OCI-LY1 (cell line): ENCODE data around the gene RNASE8.

Experiments used
- H2AFZ ChIP-seq: fragments of 200-600 bp; sonication (generic), shearing (Covaris generic); 2 replicates; pipeline ENCODE4 v1.6.0; 2014; ENCODE audit warnings: antibody characterized with exemption, mild to moderate bottlenecking, low read length
- H3F3A ChIP-seq: fragments of 200-600 bp; sonication (generic), shearing (Covaris generic); 2 replicates; pipeline ENCODE4 v1.6.0; 2014; ENCODE audit warnings: mild to moderate bottlenecking, antibody characterized with exemption, low read length, moderate library complexity; ENCODE audit not compliant: insufficient read depth
- H3K27ac ChIP-seq: fragments of 200-600 bp; sonication (generic); 2 replicates; pipeline ENCODE4 v1.5.1; 2014; ENCODE audit warnings: low read length, mixed run types, mild to moderate bottlenecking, low read depth; ENCODE audit not compliant: poor library complexity, severe bottlenecking
- H3K27me3 ChIP-seq: fragments of 200-600 bp; sonication (generic); 2 replicates; pipeline ENCODE4 v1.6.0; 2014; ENCODE audit warnings: antibody characterized with exemption, mild to moderate bottlenecking, low read length, moderate library complexity; ENCODE audit not compliant: insufficient read depth
- H3K36me3 ChIP-seq: fragments of 200-600 bp; sonication (generic); 2 replicates; pipeline ENCODE4 v1.6.1; 2014; ENCODE audit warnings: mild to moderate bottlenecking, antibody characterized with exemption, low read length, moderate library complexity, mixed read lengths; ENCODE audit not compliant: insufficient read depth
- H3K4me1 ChIP-seq: fragments of 200-600 bp; sonication (generic); 2 replicates; pipeline ENCODE4 v1.5.1; 2014; ENCODE audit warnings: mild to moderate bottlenecking, low read length, moderate library complexity; ENCODE audit not compliant: insufficient read depth, severe bottlenecking
- H3K4me2 ChIP-seq: fragments of 200-600 bp; sonication (generic), shearing (Covaris generic); 2 replicates; pipeline ENCODE4 v1.6.1; 2014; ENCODE audit warnings: low read length
- H3K4me3 ChIP-seq: fragments of 200-600 bp; sonication (generic); 2 replicates; pipeline ENCODE4 v1.5.1; 2014; ENCODE audit warnings: low read length, low read depth, mild to moderate bottlenecking, mixed read lengths; ENCODE audit not compliant: poor library complexity, severe bottlenecking
- H3K79me2 ChIP-seq: fragments of 200-600 bp; shearing (Covaris generic); 2 replicates; pipeline ENCODE4 v1.6.1; 2016; ENCODE audit warnings: mixed run types, low read length, mixed read lengths; ENCODE audit not compliant: insufficient read depth
- H3K9ac ChIP-seq: fragments of 200-600 bp; sonication (generic), shearing (Covaris generic); 2 replicates; pipeline ENCODE4 v1.6.1; 2014; ENCODE audit warnings: mild to moderate bottlenecking, low read length, mixed read lengths
- H3K9me2 ChIP-seq: fragments of 200-600 bp; sonication (generic), shearing (Covaris generic); 2 replicates; pipeline ENCODE4 v1.6.1; 2014; ENCODE audit warnings: low read depth, mild to moderate bottlenecking, low read length, mixed read lengths
- H3K9me3 ChIP-seq: fragments of 200-600 bp; shearing (Covaris generic); 2 replicates; pipeline ENCODE4 v1.6.1; 2014; ENCODE audit warnings: low read length, mixed read lengths
- H4K20me1 ChIP-seq: fragments of 200-600 bp; sonication (generic), shearing (Covaris generic); 2 replicates; pipeline ENCODE4 v1.6.0; 2016; ENCODE audit warnings: mild to moderate bottlenecking, low read length; ENCODE audit not compliant: insufficient read depth
- CTCF ChIP-seq: fragments of 200-600 bp; sonication (generic), shearing (Covaris generic); IDR thresholded peaks from 2 replicates; pipeline ENCODE4 v1.5.1; 2017; ENCODE audit warnings: mild to moderate bottlenecking, antibody characterized with exemption, low read length, moderate library complexity, mixed read lengths
- EZH2 ChIP-seq: fragments of 200-600 bp; sonication (generic), shearing (Covaris generic); IDR thresholded peaks from 2 replicates; pipeline ENCODE4 v1.8.0; 2017; ENCODE audit warnings: borderline replicate concordance, mixed run types, mild to moderate bottlenecking, antibody characterized with exemption, low read length, moderate library complexity, mixed read lengths

The RNASE8 gene

GRCh38 chr14:21017528-21018245 lies 39.9 kb upstream of the RNASE8 start:
- no peaks in the 10 kb centered on the region for H3K4me1 ChIP-seq
- no peak overlapping the region for H2AFZ ChIP-seq
- H3K9me3 ChIP-seq: no peaks in the 10 kb centered on the region
- no peaks in the 10 kb centered on the region for H3K36me3 ChIP-seq
- H4K20me1 ChIP-seq: no peaks in the 10 kb centered on the region
- H3K9me2 ChIP-seq: no peaks in the 10 kb centered on the region
- no peak overlapping the region for H3K4me2 ChIP-seq
- H3K27me3 ChIP-seq: peaks cover 5% of the 10 kb centered on the region; the same call in 1 of the 2 replicates
- no peak overlapping the region for H3K4me3 ChIP-seq
- H3K27ac ChIP-seq: no peak overlapping the region
- no peaks in the 10 kb centered on the region for H3K79me2 ChIP-seq
- no peaks in the 10 kb centered on the region for H3F3A ChIP-seq
- no peak overlapping the region for H3K9ac ChIP-seq
- TF ChIP-seq CTCF (no peak), EZH2 (no peak)

GRCh38 chr14:21018286-21018685 lies 39.3 kb upstream of the RNASE8 start:
- no peaks in the 10 kb centered on the region for H3F3A ChIP-seq
- H3K9me3 ChIP-seq: no peaks in the 10 kb centered on the region
- no peaks in the 10 kb centered on the region for H3K9me2 ChIP-seq
- TF ChIP-seq CTCF: no peak
- no peak for TF ChIP-seq EZH2
- no peaks in the 10 kb centered on the region for H3K36me3 ChIP-seq
- H3K27ac ChIP-seq: no peak overlapping the region
- no peak overlapping the region for H3K4me2 ChIP-seq
- no peaks in the 10 kb centered on the region for H3K79me2 ChIP-seq
- no peaks in the 10 kb centered on the region for H3K4me1 ChIP-seq
- H3K9ac ChIP-seq: no peak overlapping the region
- H3K27me3 ChIP-seq: peaks cover 5% of the 10 kb centered on the region; the same call in 1 of the 2 replicates
- H2AFZ ChIP-seq: no peak overlapping the region
- no peaks in the 10 kb centered on the region for H4K20me1 ChIP-seq
- H3K4me3 ChIP-seq: no peak overlapping the region

- no peaks in the 10 kb centered on the region for H3F3A ChIP-seq
- no peaks in the 10 kb centered on the region for H3K4me1 ChIP-seq
- no peak overlapping the region for H3K27ac ChIP-seq
- no peak overlapping the region for H2AFZ ChIP-seq
- no peak overlapping the region for H3K4me3 ChIP-seq
- TF ChIP-seq EZH2 (no peak), CTCF (no peak)
- H3K9ac ChIP-seq: no peak overlapping the region
- no peaks in the 10 kb centered on the region for H3K9me3 ChIP-seq
- H4K20me1 ChIP-seq: no peaks in the 10 kb centered on the region
- no peaks in the 10 kb centered on the region for H3K36me3 ChIP-seq
- peaks cover 5% of the 10 kb centered on the region; the same call in 1 of the 2 replicates for H3K27me3 ChIP-seq
- no peaks in the 10 kb centered on the region for H3K79me2 ChIP-seq
- no peak overlapping the region for H3K4me2 ChIP-seq
- no peaks in the 10 kb centered on the region for H3K9me2 ChIP-seq
These were observed 38.8 kb upstream of the RNASE8 start for GRCh38 chr14:21018781-21019180.
